Fibroblast of lung (primary cell): Measurements from ENCODE around the gene MIS18BP1.

Source experiments
- CTCF ChIP-seq, 2 donors: IDR thresholded peaks in 1 of 2; conservative IDR thresholded peaks in 1 of 2; 1 replicate in 1 of 2; 2 replicates in 1 of 2; pipeline ENCODE4 v1.5.1; 2011 to 2012; ENCODE audit warnings: low read length in 2 of 2, control low read depth in 1 of 2, inconsistent platforms in 1 of 2, low read depth in 1 of 2, mild to moderate bottlenecking in 1 of 2
- EZH2 ChIP-seq: IDR thresholded peaks from 2 replicates; pipeline ENCODE4 v1.5.1; 2012; ENCODE audit warnings: low read length, control low read depth, mild to moderate bottlenecking; ENCODE audit errors: missing control alignments

GRCh38 chr14:45242706-45243105 is 10.3 kb downstream of the MIS18BP1 start:
- TF ChIP-seq CTCF (conservative IDR thresholded peaks at IDR 0.05 in 1 of 2, IDR thresholded peaks at IDR 0.05 in 1 of 2; ENCODE audit: low read depth in 1 of 2, low read length in 2 of 2) (no peak), EZH2 (no peak)
